T-helper 1 cell (primary cell): ENCODE results near the gene COL6A3.

Experiments
- DNase-seq, 5 donors: peaks; one replicate each; pipeline ENCODE4 v3.0.0-alpha.2; 2012 to 2020

COL6A3 gene

DNA sequence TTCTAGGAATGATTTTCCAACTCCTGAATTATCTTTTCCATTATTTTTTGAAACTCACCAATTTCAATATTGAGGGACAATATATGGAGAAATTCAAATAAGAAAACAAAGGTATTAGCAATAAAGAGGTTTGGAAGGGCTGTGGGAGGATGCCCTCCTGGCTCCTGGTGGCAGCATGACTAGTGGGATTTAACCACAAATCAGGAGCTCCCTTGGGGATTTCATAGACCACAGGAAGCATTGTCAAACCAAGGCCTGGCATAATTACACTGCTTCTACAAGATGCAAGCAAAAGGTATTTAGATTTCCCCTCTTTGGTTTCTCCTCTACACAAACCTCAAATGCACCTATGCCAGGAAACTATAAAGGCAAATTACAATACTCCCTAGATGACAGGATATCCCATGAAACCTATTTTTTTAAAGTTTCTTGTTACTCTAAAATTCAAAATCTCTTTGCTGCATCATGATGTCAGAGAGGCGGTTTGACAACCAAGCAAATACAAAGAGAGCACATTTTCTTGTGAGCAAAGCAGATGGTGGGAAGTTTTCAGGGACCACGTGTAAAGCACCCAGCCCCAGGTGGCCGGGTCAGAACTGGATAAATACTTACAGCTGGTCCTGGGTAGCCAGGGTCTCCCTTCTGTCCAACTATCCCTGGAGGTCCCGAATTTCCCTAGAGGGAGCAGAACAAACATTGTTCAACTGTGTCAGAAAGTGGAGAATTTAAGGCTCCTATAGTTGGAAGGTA lies 67.9 kb downstream of the COL6A3 start:
- no peak for DNase-seq

DNA sequence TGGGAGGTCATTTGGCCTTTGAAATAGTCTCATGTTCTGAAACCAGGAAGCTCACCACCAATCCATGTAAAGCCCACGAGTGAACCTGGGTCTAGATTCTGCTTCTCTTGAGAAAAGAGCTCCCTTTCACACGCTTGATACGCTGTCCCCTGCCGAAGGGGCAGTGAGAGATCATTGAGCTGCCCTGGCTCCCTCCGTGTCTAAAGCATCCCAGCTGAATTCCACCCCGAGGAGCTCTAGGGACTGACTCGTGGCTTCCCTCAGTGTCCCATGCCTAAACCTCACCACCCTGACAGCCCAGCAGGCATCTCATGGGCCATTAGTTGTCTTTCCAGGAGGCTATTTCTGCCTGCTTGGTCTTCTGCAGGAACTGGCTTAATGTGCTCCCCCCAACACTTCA lies 68.6 kb downstream of the COL6A3 start:
- DNase-seq: no peak

DNA sequence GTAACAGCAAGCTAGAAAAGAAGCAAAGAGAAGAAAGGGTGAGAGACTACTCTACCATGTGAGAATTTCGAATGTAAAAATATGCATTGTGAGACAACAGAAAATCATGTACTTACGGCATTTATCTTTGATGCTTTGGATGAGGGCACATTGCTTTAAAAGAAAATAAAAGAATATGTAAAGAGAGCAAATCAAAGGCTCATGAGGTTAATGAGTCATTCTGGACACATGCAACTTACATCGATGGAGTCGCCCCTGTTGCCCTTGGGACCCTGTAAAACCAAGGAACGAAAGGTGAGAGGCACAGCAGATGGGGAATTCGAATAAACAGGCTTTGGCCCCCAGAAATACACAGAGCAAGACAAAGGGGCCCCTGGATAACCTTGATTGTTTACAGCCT lies 69.0 kb downstream of the COL6A3 start:
- DNase-seq: no peak

DNA sequence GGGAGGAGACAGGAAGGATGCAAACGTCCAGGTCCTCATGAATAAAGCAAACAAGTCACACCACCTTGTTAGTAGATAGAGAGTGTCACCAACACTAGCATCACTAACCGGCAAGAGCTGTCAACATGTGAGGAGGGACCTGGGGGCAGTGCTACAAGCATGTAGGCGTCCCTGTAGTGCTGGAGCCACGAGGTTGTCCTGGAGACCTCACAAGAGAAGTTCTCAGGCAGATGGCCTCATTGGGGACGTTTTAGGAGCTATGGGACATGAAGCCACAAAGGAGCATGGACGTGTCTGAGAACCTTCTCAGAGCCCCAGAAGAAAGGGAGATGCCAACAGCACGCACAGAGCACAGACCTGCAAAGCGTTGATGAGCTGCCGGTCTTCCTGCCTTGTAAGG lies 70.0 kb downstream of the COL6A3 start:
- no peak for DNase-seq

- DNase-seq: no peak
These were observed 72.1 kb downstream of the COL6A3 start for GRCh38 chr2:237341872-237342271.

DNA sequence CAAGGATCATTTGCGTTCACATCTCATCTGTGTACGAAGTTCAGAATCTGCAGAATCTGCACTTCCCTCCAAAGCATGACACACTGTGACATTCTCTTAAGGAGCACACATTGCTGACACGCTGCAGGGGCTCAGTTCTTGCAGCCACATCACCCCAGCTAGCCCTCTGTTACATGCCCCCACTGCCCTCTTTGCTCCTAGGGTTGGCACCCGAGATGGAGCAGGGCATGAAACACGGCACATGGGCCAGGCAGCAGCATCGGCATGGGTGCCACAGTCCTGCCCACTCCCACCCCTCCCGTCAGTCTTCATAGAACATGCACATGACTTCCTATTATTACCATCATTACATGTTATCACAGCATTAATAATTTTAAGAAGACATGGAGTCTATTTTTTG lies 76.4 kb downstream of the COL6A3 start:
- DNase-seq: no peak

DNA sequence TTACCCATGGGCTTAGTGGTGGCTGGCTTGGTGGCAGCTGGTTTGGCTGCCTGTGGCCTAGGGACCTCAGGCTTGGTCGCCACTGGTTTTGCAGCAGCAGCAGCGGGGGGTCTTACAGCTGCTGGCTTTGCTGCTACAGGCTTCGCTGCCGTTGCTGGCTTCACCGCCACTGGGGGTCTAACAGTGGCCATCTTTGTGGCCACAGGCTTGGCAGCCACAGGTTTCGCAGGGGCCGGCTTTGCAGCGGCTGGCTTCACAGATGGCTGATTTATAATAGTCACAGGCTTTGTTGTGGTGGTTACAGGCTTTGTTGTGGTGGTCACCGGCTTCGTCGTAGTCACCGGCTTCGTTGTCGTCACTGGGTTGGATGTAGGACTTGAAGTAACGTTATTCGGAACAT lies 77.8 kb downstream of the COL6A3 start:
- DNase-seq: no peak

DNA sequence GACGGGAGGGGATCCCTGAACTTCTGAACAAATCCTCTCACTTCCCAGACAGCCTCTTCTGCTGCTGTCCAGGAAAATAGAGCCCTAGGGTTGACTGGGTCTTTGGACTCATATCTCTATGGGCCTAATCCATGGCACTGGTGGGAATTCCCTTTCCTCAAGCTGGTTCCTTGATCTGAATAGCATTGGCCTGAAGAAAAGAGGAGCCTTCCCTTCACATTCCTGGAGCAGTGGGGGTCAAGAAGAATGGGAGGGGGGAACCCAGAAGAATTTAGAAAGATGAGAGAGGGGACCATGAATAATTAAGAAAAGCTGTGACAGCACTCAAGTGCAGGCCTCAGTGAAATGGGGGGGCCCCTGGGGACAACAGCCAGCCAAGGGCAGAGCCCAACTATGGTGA lies 80.2 kb downstream of the COL6A3 start:
- DNase-seq: no peak

GRCh38 chr2:237330541-237330940 lies 83.4 kb downstream of the COL6A3 start:
- DNase-seq: no peak

DNA sequence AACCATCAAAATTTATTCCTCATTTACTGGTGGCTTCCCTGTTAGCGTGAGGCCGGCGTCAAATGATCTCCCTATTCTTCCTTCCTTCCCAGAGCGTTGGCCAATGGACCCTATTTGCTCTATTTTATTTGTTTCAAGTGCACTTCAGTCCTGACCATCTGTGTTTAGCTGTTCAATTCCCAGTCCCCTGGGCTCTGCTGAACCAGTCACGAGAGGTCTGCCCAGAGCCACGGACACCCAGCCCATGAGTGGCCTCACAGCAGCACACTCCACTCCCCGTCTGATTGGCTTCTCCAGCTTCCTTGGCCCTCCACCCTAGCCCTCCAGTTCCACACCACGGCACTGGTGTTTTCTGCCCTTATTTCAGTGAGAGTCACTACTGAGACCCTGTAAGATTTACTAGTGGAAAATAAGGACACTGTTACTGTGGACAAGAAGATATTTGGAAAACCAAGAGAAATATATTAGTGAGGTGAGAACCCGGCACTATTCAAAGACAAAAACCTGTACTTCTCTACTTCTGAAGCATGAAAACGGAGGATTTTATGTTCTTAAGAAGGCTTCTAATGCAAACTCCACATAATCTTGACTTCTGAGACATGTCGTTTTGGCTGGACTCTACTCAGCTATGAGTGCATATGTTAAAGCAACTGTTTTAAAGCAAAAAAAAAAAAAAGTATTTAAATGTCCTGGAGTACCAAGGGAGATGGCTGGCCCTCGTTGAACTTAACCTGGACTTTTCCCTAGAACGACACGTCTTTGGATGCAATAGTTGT lies 86.6 kb downstream of the COL6A3 start:
- DNase-seq: no peak

GRCh38 chr2:237326266-237327171 lies 87.4 kb downstream of the COL6A3 start:
- DNase-seq: no peak

- DNase-seq: no peak
These were observed 89.1 kb downstream of the COL6A3 start for GRCh38 chr2:237324837-237325236.

DNA sequence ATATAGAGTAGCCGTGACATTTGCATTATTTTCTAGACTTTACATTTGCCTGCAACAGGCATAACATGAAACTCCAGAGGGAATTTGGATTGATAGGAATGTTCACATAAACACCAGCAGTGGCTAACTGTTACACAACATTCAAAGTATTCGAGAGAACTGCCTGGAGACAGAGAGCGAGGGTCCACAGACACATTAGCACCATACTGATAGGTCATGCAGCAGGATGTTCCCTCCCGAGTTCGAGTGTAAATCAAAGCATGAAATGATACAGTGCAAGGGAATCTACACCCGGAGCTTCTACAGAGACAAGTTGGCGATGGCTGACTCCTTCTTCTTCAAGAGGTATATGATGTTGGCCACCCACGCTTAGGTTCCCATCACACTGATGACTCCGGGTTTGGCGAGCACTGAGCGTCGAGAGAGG lies 89.5 kb downstream of the COL6A3 start:
- DNase-seq: no peak

GRCh38 chr2:237323656-237324055 lies 90.3 kb downstream of the COL6A3 start:
- DNase-seq: no peak

DNA sequence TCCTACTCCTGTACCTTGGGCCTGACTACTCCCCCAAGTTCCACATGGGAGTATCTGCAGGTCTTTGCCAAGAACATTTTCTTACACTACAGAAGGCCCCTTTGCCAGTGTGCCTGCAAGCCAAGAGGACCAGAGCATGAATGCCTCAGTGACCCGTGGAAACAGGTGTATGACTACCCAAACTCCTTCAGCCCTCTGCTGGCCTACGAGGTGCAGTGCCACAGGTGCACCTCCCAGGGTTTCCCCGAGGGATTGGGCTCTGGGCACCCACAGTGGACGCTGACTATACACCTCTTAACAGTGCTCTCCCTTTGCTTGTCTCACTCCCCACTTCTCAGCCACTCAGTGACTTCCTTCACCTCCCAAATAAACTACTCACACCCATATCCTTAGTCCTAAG lies 91.4 kb downstream of the COL6A3 start:
- DNase-seq: no peak

- DNase-seq: no peak
These were observed 92.2 kb downstream of the COL6A3 start for GRCh38 chr2:237321746-237322145.

DNA sequence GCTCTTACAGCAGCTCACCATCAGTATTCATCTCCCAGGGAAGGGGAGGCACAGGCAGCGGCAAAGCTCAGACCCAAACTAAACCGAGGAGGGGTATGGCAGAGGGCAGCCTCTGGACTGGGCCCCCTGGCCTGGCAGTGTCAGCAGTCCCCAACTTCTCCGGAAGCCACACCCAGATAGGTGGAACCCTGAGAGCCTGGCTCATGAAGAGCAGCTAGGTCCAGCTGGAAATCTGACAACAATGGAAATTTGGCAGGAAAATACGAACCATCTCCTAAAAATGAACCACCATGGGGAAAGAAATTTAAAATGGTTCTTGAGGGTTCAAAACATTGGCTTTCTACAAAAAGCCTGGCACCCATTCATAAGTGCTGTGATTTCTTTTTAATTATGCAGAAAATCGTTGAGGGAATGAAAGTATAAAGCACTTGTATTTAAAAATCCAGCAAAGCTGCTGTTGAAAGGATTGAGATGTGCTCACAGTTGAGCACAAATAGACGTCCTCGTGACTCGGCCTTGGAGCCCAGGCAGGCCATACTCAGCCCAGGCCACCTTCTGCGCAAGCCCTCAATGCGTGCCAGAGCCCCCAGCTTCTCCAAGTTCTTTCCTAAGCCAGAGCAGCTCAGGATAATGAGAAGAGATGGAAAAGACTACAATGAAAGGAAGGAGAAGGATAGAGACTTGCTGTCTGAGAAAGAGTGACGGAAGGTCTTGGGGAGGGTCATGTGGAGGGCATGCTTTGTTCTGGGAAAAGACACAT lies 93.0 kb downstream of the COL6A3 start:
- no peak for DNase-seq

GRCh38 chr2:237319887-237320286 lies 94.1 kb downstream of the COL6A3 start:
- DNase-seq: no peak

- no peak for DNase-seq
These were observed 94.7 kb downstream of the COL6A3 start for GRCh38 chr2:237319086-237319820.

- DNase-seq: no peak
These were observed 97.6 kb downstream of the COL6A3 start for GRCh38 chr2:237316339-237316738.

- no peak for DNase-seq
These were observed 98.1 kb downstream of the COL6A3 start for GRCh38 chr2:237315829-237316225.
